WERI-Rb-1 (cell line): ENCODE data around the gene MYOF.
A peak's percentile ranks its signal among the peaks of the same experiment; 100 is the strongest.

Experiments used
- DNase-seq: peaks from one replicate; pipeline ENCODE4 v3.0.0-alpha.2; 2020
- H3K27ac ChIP-seq: fragments of 250-450 bp; sonication (Bioruptor Pico); 2 replicates; pipeline ENCODE4 v1.5.1; 2020; ENCODE audit warnings: mild to moderate bottlenecking, moderate library complexity
- H3K27me3 ChIP-seq: fragments of 250-450 bp; sonication (Bioruptor Pico); 2 replicates; pipeline ENCODE4 v1.5.1; 2021; ENCODE audit warnings: mild to moderate bottlenecking, low read depth, moderate library complexity; ENCODE audit not compliant: insufficient read depth, severe bottlenecking
- H3K36me3 ChIP-seq: fragments of 250-450 bp; sonication (Bioruptor Pico); 2 replicates; pipeline ENCODE4 v1.5.1; 2020; ENCODE audit warnings: mild to moderate bottlenecking, moderate library complexity
- H3K4me3 ChIP-seq: 2 replicates; pipeline ENCODE4 v1.5.1; 2011; ENCODE audit warnings: low read depth, mild to moderate bottlenecking, control low read depth, low read length
- H3K9me3 ChIP-seq: fragments of 250-450 bp; sonication (Bioruptor Pico); 2 replicates; pipeline ENCODE4 v1.5.1; 2021; ENCODE audit warnings: mild to moderate bottlenecking, moderate library complexity; ENCODE audit not compliant: severe bottlenecking
- TF ChIP-seq, protein P1 (sequence below): IDR thresholded peaks from 2 replicates; pipeline ENCODE4 v1.5.1; 2011; ENCODE audit warnings: low read depth, mild to moderate bottlenecking, control low read depth, inconsistent platforms, low read length

MYOF gene

DNA sequence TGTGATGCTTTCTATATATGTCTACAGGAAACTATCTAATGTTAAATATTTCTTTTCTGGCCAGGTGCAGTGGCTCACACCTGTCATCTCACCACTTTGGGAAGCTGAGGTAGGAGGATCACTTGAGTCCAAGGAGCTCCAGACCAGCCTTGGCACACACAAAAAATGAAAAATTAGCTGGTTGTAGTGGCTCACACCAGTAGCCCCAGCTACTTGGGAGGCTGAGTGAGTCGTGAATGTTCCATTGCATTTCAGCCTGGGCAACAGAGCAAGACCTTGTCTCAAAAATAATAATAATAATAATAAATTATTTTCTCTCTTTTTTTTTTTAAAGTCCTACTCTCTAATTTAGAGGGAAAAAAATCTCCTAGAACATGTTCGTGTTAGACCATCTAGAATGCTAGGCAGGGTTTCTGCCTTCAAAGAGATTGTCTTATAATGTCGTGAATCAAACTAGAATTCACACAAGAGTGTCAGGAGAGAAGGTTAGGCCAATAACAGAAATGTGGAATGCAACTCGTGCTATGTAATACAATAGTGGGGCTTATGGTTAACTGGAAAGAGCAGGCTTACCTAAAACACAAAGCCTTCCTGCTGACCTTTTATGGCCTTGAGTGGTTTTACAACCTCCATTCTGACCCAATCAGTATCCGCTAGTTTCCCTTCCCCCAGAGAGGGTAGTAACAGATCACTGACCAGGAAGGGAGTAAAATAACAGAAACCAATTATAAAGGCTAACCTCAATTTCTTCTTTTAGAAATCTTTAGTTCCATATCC, 46.3 kb downstream of the MYOF start:
- H3K9me3 ChIP-seq: no peaks in the 10 kb centered on the region
- H3K4me3 ChIP-seq: no peak overlapping the region
- H3K27me3 ChIP-seq: no peaks in the 10 kb centered on the region
- H3K36me3 ChIP-seq: no peaks in the 10 kb centered on the region
- no peak overlapping the region for H3K27ac ChIP-seq
- TF ChIP-seq, protein P1, sequence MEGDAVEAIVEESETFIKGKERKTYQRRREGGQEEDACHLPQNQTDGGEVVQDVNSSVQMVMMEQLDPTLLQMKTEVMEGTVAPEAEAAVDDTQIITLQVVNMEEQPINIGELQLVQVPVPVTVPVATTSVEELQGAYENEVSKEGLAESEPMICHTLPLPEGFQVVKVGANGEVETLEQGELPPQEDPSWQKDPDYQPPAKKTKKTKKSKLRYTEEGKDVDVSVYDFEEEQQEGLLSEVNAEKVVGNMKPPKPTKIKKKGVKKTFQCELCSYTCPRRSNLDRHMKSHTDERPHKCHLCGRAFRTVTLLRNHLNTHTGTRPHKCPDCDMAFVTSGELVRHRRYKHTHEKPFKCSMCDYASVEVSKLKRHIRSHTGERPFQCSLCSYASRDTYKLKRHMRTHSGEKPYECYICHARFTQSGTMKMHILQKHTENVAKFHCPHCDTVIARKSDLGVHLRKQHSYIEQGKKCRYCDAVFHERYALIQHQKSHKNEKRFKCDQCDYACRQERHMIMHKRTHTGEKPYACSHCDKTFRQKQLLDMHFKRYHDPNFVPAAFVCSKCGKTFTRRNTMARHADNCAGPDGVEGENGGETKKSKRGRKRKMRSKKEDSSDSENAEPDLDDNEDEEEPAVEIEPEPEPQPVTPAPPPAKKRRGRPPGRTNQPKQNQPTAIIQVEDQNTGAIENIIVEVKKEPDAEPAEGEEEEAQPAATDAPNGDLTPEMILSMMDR: no peak
- DNase-seq: no peak

DNA sequence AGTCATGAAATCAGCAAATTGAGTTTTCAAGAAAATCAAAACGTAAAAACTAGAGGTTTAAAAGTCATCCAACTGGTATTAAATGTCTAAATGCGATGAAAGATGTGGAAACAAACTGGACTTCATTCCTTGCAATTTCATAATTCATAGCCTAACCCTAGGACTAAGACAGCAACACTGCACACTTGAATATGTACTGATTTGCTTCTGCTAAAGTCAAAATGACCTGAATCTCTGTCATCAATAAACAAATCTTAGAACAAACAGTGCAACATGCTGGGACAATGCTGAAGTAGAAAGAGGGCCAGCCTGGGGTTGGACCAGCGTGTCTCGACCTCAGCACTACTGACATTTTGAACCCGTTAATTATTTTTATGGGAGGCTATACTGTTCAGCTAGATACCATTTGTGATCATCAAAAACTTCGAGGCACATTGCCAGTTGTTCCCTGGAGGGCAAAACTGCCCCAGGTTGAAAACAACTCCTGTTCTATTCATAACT, 47.1 kb downstream of the MYOF start:
- Histone ChIP-seq H3K4me3 (no peak overlapping the region), H3K27me3 (no peaks in the 10 kb centered on the region), H3K27ac (no peak overlapping the region), H3K36me3 (no peaks in the 10 kb centered on the region), H3K9me3 (no peaks in the 10 kb centered on the region)
- TF ChIP-seq, protein P1: no peak
- no peak for DNase-seq

DNA sequence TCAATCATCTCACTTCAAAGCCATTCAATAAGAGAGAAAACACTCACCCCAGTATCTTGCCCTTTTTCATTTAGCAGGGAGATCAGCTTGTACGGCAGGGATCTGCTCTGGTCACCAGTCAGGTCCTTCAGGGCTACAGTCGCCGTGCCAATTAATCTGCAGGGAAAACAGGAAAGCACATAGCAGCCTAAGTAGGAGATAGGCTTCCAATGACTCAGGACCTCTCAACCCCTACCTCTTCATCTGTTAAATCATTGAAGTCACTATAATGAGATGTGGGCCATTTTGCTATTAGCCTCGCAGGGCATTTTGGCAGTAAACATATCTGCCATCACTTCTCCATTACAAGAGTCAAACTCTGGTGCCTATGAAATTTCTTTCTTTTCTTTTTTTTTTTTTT, 50.8 kb downstream of the MYOF start:
- Histone ChIP-seq H3K36me3 (no peaks in the 10 kb centered on the region), H3K27ac (no peak overlapping the region), H3K9me3 (no peaks in the 10 kb centered on the region), H3K4me3 (no peak overlapping the region), H3K27me3 (no peaks in the 10 kb centered on the region)
- DNase-seq: peak; percentile 38
- TF ChIP-seq, protein P1: no peak

DNA sequence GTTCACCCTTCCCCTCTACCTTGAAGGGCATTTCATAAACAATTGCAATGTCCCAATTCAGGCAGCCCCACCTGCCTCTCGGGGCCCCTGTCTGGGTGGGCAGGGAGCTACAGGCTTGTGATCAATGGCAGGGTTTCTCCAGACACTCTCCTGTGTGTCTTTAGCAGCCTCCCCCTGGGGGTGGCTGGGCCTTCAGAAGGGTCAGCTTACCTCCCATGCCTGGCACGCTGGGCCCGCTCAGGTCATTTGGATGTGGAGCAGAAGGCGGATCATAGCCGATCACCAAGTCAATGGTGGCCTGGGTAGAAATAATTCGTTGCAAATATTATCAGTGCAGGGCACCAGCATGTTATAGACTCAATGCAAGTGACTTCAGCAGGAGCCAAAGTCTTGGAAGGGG, 56.3 kb downstream of the MYOF start:
- Histone ChIP-seq H3K4me3 (no peak overlapping the region), H3K36me3 (no peaks in the 10 kb centered on the region), H3K27me3 (no peaks in the 10 kb centered on the region), H3K9me3 (no peaks in the 10 kb centered on the region), H3K27ac (no peak overlapping the region)
- DNase-seq: no peak
- TF ChIP-seq, protein P1: no peak

DNA sequence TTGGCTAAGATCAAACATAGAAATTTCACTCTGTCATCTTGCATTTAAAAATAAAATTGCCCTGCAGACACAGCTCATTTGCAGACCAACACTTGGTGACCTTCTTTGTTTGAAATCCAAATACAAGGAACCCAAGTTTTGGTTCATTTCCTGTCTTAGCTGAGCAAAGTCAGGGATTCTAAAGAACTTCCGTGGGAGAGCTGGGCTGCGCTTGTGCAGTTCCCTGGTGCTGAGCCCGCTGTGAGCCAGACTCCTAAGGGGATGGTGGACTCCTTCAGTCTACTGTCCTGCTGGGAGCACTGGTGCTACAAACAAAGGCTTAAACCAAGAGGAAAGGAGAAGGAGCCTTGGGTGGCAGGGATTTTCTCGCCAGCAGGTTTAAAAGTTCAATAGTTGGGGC, 60.0 kb downstream of the MYOF start:
- H3K4me3 ChIP-seq: no peak overlapping the region
- no peak for DNase-seq
- no peak overlapping the region for H3K27ac ChIP-seq
- TF ChIP-seq, protein P1: no peak
- no peaks in the 10 kb centered on the region for H3K9me3 ChIP-seq
- H3K27me3 ChIP-seq: no peaks in the 10 kb centered on the region
- no peaks in the 10 kb centered on the region for H3K36me3 ChIP-seq
